Activated CD4-positive, alpha-beta T cell treated with anti-CD3 and anti-CD28 coated beads, Interleukin-2, amount 50 U/mL, for 1 hour (primary cell): ENCODE measurements around the gene SRBD1.

Source experiments
- DNase-seq: peaks from one replicate; pipeline ENCODE4 v3.0.0-alpha.2; 2020

The SRBD1 gene, protein sequence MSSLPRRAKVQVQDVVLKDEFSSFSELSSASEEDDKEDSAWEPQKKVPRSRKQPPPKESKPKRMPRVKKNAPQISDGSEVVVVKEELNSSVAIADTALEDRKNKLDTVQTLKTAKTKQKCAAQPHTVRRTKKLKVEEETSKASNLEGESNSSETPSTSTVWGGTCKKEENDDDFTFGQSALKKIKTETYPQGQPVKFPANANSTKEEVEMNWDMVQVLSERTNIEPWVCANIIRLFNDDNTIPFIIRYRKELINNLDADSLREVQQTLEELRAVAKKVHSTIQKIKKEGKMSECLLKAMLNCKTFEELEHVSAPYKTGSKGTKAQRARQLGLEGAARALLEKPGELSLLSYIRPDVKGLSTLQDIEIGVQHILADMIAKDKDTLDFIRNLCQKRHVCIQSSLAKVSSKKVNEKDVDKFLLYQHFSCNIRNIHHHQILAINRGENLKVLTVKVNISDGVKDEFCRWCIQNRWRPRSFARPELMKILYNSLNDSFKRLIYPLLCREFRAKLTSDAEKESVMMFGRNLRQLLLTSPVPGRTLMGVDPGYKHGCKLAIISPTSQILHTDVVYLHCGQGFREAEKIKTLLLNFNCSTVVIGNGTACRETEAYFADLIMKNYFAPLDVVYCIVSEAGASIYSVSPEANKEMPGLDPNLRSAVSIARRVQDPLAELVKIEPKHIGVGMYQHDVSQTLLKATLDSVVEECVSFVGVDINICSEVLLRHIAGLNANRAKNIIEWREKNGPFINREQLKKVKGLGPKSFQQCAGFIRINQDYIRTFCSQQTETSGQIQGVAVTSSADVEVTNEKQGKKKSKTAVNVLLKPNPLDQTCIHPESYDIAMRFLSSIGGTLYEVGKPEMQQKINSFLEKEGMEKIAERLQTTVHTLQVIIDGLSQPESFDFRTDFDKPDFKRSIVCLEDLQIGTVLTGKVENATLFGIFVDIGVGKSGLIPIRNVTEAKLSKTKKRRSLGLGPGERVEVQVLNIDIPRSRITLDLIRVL

GRCh38 chr2:45611020-45611859, at the start of gene SRBD1:
Gene SRBD1 (minus strand): TSS chr2:45611267. CDS start chr2:45605441, 5,826 bp downstream.
- peak; percentile 75 for DNase-seq

DNA sequence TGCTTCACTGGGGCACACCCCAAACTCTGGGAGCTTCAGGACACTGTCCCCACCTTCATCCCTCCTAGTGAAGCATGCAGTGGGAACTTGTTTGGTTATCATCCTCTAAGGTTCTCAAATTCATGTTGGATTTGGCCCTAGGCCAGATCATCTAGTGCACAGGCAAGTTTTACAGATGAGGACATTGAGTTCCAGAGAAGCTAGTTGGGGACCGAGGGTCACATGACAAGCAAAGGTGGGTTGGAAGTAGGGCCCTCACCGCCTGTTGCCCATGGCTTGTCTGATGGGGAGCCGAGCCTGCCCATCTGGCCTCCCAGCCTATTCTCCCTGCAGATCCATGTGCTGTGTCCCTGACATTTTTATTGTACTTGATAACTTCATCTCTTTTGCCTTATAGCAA, 43.2 kb upstream of the SRBD1 start:
- DNase-seq = no peak

GRCh38 chr2:45653122-45653913, 42.3 kb upstream of the SRBD1 start:
- DNase-seq = no peak

- DNase-seq = peak; percentile 29
Observed at GRCh38 chr2:45652090-45653031, 41.3 kb upstream of the SRBD1 start.

DNA sequence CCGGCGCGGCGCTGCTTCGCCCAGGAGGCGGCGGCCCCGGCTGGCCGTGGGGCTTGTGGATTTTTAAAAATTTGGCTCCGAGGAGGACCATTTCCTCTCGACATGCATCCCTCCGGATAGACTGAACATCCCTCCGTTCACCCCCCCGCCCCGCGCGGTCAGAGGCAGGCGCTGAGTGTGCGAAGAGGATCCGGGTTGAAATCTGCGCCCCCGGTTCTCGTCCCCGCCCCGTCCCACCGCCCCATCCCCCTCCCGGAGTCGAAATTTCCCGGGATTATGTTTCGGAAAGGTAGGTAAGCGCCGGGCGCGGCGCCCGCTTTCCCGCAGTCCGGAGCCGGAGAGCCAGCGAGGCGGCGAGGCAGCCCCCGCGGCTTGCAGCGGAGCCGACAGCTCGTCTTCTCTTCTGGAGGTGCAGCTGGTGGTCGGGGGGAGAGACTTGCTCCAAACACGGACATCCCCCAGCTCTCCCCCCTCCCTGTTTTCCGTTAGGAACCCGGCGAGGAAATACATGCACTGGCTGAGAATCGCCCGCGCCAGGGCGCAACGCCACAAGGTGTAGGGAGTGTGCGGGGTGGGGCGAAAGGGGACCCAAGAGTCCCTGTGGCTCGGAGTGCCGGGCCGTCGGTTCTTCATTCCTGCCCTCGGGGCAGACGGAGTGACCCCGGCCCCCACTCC, 40.5 kb upstream of the SRBD1 start, which contains the start of gene PRKCE:
TSS of gene PRKCE (plus strand) at position 261 of the 675 bp plus-strand sequence.
- DNase-seq = peak; percentile 48

DNA sequence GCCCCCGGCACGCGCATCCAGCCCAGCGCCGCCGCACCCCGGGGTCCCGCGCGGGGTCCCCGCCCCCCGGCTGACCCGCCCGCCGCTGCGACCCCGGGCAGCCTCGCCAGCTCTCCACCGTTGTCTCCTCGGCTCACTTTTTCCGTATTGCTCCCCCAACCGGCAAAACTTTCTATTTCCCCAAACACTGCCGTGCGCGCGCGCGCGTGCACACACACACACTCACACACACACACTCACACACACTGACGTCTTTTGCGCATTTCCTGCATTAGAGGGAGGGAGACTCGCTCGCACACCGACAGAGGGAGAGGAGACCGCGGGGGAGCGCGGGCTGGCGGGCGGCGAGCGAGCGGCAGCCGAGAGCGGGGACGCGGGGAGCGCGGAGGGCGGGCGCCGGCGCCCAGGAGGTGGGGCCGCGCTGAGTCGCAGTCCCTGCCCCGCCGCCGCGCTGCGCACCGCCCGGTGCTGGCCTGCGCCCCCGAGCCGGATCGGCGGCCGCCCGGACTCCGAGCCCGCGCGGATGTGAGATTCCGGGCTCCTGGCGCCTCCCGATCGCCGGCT, 39.9 kb upstream of the SRBD1 start:
- DNase-seq = peak; percentile 94

- peak; percentile 59 for DNase-seq
Observed at GRCh38 chr2:45649858-45650811, 39.1 kb upstream of the SRBD1 start.

GRCh38 chr2:45649462-45649857, 38.4 kb upstream of the SRBD1 start:
- no peak for DNase-seq

DNA sequence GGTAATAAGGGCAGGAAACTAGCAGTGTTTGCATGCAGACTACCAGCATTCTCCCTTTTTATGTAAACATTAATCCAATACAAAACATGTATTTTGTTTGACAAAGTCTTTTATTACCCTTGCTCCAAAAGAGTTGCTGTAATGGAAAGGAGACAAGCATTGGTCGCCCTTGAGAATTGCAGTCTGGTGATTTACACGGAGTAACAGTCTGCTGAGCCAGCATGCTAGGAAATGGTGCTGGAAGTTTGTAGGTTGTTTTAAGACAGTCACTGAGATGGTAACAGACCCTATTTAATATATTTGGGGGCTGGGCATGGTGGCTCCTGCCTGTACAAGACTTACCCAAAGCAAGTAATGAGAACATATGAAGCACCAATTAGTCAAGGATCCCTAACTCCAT, 37.6 kb upstream of the SRBD1 start:
- no peak for DNase-seq

- no peak for DNase-seq
Observed at GRCh38 chr2:45647986-45648520, 37.0 kb upstream of the SRBD1 start.

DNA sequence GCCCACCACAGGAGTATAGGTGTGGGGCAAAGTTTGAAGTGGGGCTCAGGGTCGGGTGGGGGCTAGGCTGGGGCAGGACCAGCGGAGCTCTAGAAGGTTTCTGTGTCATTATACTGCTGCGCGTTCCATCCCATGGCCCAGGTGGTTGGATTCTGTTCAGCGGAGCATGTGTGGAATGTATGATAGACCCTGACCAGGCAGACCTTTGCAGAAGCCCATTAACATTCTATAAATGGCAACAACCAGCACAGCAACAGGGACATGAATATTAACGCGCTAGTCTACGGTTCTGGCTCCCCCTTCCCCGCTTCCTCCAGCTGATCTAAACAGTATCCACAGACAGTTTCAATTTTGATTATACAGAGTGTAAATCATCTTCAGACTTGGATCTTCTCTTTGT, 36.3 kb upstream of the SRBD1 start:
- no peak for DNase-seq

GRCh38 chr2:45646289-45646688, 35.2 kb upstream of the SRBD1 start:
- DNase-seq = no peak

GRCh38 chr2:45643543-45644542, 32.8 kb upstream of the SRBD1 start:
- peak; percentile 76 for DNase-seq

- DNase-seq = no peak
Observed at GRCh38 chr2:45643095-45643494, 32.0 kb upstream of the SRBD1 start.

DNA sequence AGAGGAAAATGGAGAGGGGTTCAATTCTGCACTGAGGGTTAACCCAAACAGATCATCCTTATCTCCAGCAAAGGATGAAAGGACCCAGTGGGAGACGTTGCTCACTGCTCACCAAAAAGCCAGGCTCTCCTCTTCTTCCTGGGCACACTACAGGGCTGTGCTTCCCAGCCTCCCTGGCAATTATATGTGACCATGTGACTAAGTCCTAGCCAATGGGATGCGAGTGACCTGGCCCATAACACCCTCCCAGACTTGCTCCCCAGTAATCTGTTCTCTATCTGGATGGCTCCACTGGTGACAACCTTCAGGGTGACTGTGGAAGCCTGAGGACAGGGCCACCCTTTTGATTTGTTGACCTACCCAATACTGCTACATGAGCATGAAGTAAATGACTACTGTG, 29.5 kb upstream of the SRBD1 start:
- DNase-seq = no peak

DNA sequence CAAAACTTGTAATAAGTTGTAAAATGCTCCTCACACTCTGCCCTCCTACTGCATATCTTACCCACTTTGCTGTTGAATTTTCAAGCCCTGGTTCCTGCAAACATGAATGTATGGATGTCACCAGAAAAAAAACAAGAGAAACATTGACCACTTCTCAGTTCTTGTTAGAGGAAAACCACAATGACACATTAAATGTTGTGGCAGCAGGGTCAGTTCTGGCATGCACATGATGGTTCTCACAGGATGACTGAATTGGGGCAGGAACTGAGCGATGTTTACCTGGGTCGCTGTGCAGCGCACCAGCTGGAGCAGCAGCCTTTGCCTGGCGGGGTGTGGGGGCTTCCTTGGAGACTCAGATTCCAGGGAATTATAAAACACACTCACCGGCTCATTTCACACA, 26.4 kb upstream of the SRBD1 start:
- DNase-seq = no peak

- DNase-seq = no peak
Observed at GRCh38 chr2:45636008-45636407, 24.9 kb upstream of the SRBD1 start.
